Activated CD4-positive, alpha-beta memory T cell treated with anti-CD3 and anti-CD28 coated beads for 36 hours (primary cell): ENCODE results near the gene COL1A2. TPM values are rescaled to one million over a fixed set of nuclear protein-coding genes. Genes with fewer than 3 reads are reported as not detected.

ENCODE experiments used
- CTCF ChIA-PET: fragments of 350-600 bp; sonication (Branson Sonifier 250); formaldehyde crosslinking; loops from one replicate; lab custom pipeline; 2021; ENCODE audit warnings: antibody characterized with exemption, inconsistent platforms; lab: Charles Lee
- POLR2A ChIA-PET: fragments of 350-600 bp; sonication (Branson Sonifier 250); formaldehyde crosslinking; loops from one replicate; lab custom pipeline; 2021; ENCODE audit warnings: antibody characterized with exemption; lab: Charles Lee
- DNase-seq: peaks from one replicate; pipeline ENCODE4 v3.0.0-alpha.2; 2020
- H3K27ac Mint-ChIP-seq: one replicate; pipeline ENCODE4 v1.8.0; 2021; ENCODE audit warnings: mixed read lengths
- H3K27me3 Mint-ChIP-seq: one replicate; pipeline ENCODE4 v1.8.0; 2021; ENCODE audit warnings: mixed read lengths
- H3K36me3 Mint-ChIP-seq: one replicate; pipeline ENCODE4 v1.8.0; 2021; ENCODE audit warnings: mixed read lengths
- H3K4me1 Mint-ChIP-seq: one replicate; pipeline ENCODE4 v1.8.0; 2021; ENCODE audit warnings: low read depth, mixed read lengths
- H3K4me3 Mint-ChIP-seq: one replicate; pipeline ENCODE4 v1.8.0; 2021; ENCODE audit warnings: mild to moderate bottlenecking, mixed read lengths
- H3K9me3 Mint-ChIP-seq: one replicate; pipeline ENCODE4 v1.8.0; 2021; ENCODE audit warnings: mixed read lengths
- intact Hi-C: fragments of 100-400 bp; cut with micrococcal nuclease; formaldehyde crosslinking; loops from one replicate; pipeline ENCODE4 v1.15.1; 2023
- total RNA-seq, 2 experiments: library from RNA; stranded (reverse); gene quantifications; one replicate each; pipeline ENCODE4 v1.2.3, GENCODE V29; 2021

Gene COL1A2
- total RNA-seq, 2 experiments from 2014 or later: not detected

- H3K4me3 Mint-ChIP-seq: no peak overlapping the region
- H3K27ac Mint-ChIP-seq: no peak overlapping the region
- intact Hi-C loops: no loop called here
- CTCF ChIA-PET: no interaction called here
- no peaks in the 10 kb centered on the region for H3K27me3 Mint-ChIP-seq
- H3K4me1 Mint-ChIP-seq: no peaks in the 10 kb centered on the region
- no peaks in the 10 kb centered on the region for H3K36me3 Mint-ChIP-seq
- DNase-seq: no peak
- no peaks in the 10 kb centered on the region for H3K9me3 Mint-ChIP-seq
- POLR2A ChIA-PET: no interaction called here
Measured at GRCh38 chr7:94417306-94417705, 22.6 kb downstream of the COL1A2 start.

GRCh38 chr7:94417901-94418300 is 23.2 kb downstream of the COL1A2 start:
- intact Hi-C loops: no loop called here
- POLR2A ChIA-PET: no interaction called here
- Mint-ChIP-seq H3K27ac (no peak overlapping the region), H3K27me3 (peaks cover 2% of the 10 kb centered on the region), H3K4me1 (no peaks in the 10 kb centered on the region), H3K36me3 (no peaks in the 10 kb centered on the region), H3K4me3 (no peak overlapping the region), H3K9me3 (no peaks in the 10 kb centered on the region)
- CTCF ChIA-PET: no interaction called here
- no peak for DNase-seq

GRCh38 chr7:94418851-94419250 is 24.2 kb downstream of the COL1A2 start:
- Mint-ChIP-seq H3K4me1 (no peaks in the 10 kb centered on the region), H3K4me3 (no peak overlapping the region), H3K27me3 (peaks cover 4% of the 10 kb centered on the region), H3K27ac (no peak overlapping the region), H3K36me3 (no peaks in the 10 kb centered on the region), H3K9me3 (no peaks in the 10 kb centered on the region)
- POLR2A ChIA-PET: no interaction called here
- intact Hi-C loops: no loop called here
- CTCF ChIA-PET: no interaction called here
- no peak for DNase-seq

GRCh38 chr7:94420328-94420727 is 25.6 kb downstream of the COL1A2 start:
- ChIA-PET POLR2A (no interaction called here), CTCF (no interaction called here)
- Mint-ChIP-seq H3K27me3 (peaks cover 5% of the 10 kb centered on the region), H3K4me1 (no peaks in the 10 kb centered on the region), H3K4me3 (no peak overlapping the region), H3K27ac (no peak overlapping the region), H3K36me3 (no peaks in the 10 kb centered on the region), H3K9me3 (no peaks in the 10 kb centered on the region)
- intact Hi-C loops: no loop called here
- DNase-seq: no peak

DNA sequence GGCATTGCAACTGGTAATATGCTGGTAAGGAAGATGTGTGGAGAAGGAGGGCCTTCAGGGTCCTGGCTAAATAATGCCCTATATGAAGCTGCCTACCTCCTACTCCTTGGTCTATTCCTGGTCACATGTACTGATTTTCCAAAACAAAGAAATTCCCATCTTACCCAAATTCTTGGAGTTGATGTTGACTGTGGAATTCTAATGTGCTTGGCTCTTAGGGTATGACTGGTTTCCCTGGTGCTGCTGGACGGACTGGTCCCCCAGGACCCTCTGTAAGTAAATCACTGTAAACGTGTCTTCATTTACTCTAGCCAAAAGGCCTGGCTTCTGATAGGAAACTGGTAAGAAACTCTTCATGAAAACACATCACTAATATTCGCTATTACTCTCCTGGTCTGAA is 27.0 kb downstream of the COL1A2 start:
- H3K4me3 Mint-ChIP-seq: no peak overlapping the region
- no peaks in the 10 kb centered on the region for H3K9me3 Mint-ChIP-seq
- no peak for DNase-seq
- intact Hi-C loops: no loop called here
- ChIA-PET POLR2A (no interaction called here), CTCF (no interaction called here)
- peaks cover 5% of the 10 kb centered on the region for H3K27me3 Mint-ChIP-seq
- no peaks in the 10 kb centered on the region for H3K4me1 Mint-ChIP-seq
- H3K36me3 Mint-ChIP-seq: no peaks in the 10 kb centered on the region
- no peak overlapping the region for H3K27ac Mint-ChIP-seq

DNA sequence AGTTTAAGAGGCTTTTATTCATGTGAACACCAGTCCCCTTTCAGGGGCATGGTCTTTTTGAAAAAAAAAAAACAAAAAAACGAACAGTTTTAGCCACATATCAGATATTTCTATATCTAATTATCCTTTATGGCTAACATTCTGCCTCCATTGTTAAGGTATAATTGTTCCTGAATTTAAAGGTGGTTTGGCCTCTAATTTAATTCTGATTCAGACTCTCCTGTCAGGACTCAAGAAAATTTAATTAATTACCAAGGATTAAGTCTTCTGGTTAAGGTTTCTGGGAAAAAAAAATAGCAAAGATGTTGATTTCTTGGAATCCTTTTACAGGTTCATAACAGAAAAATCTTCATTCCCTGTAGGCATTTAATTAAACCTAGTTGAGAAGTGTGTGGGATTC is 27.4 kb downstream of the COL1A2 start:
- no peak overlapping the region for H3K27ac Mint-ChIP-seq
- intact Hi-C loops: no loop called here
- H3K27me3 Mint-ChIP-seq: peaks cover 5% of the 10 kb centered on the region
- no peaks in the 10 kb centered on the region for H3K36me3 Mint-ChIP-seq
- no peaks in the 10 kb centered on the region for H3K4me1 Mint-ChIP-seq
- H3K4me3 Mint-ChIP-seq: no peak overlapping the region
- ChIA-PET POLR2A (no interaction called here), CTCF (no interaction called here)
- no peaks in the 10 kb centered on the region for H3K9me3 Mint-ChIP-seq
- DNase-seq: no peak

DNA sequence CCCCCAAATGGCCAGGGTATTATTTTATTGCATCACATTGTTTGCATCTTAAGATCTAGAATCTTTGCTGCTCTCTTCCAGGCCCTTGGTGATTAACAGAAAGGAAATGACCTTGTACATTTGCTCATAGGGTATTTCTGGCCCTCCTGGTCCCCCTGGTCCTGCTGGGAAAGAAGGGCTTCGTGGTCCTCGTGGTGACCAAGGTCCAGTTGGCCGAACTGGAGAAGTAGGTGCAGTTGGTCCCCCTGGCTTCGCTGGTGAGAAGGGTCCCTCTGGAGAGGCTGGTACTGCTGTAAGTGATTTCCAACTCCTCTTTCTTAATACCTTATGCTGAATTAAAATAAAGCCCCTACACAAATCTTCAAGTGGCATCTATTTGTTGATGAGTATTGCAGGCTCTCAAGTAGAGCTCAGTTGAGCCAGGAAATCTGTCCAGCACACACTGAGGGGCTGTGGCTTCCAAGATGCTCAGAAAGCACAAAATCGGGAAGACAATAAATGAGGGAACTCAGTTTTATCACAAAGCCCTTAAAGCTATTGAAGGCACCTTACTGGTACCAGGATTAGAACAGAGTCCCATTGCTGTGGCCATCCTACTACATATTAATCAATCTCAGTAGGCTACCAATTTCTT is 28.2 kb downstream of the COL1A2 start:
- Mint-ChIP-seq H3K4me3 (no peak overlapping the region), H3K36me3 (no peaks in the 10 kb centered on the region), H3K9me3 (no peaks in the 10 kb centered on the region), H3K27me3 (peaks cover 5% of the 10 kb centered on the region), H3K4me1 (no peaks in the 10 kb centered on the region), H3K27ac (no peak overlapping the region)
- no peak for DNase-seq
- intact Hi-C loops: no loop called here
- ChIA-PET CTCF (no interaction called here), POLR2A (no interaction called here)

GRCh38 chr7:94423863-94424735 is 29.4 kb downstream of the COL1A2 start:
- no peaks in the 10 kb centered on the region for H3K36me3 Mint-ChIP-seq
- intact Hi-C loops: no loop called here
- H3K4me3 Mint-ChIP-seq: no peak overlapping the region
- H3K4me1 Mint-ChIP-seq: no peaks in the 10 kb centered on the region
- DNase-seq: no peak
- H3K9me3 Mint-ChIP-seq: no peaks in the 10 kb centered on the region
- no peak overlapping the region for H3K27ac Mint-ChIP-seq
- ChIA-PET CTCF (interaction anchor here (1.4 kb wide), 1 partner anchor 12 kb away, joined by 3 read pairs; no protein-coding TSS in a partner anchor), POLR2A (no interaction called here)
- H3K27me3 Mint-ChIP-seq: peaks cover 5% of the 10 kb centered on the region

- DNase-seq: no peak
- ChIA-PET CTCF (interaction anchor here (1.6 kb wide), 1 partner anchor 10 kb away, joined by 5 read pairs; no protein-coding TSS in a partner anchor), POLR2A (no interaction called here)
- Mint-ChIP-seq H3K27ac (no peak overlapping the region), H3K4me1 (no peaks in the 10 kb centered on the region), H3K9me3 (no peaks in the 10 kb centered on the region), H3K27me3 (peaks cover 8% of the 10 kb centered on the region), H3K36me3 (no peaks in the 10 kb centered on the region), H3K4me3 (no peak overlapping the region)
- intact Hi-C loops: no loop called here
Measured at GRCh38 chr7:94425546-94425945, 30.9 kb downstream of the COL1A2 start.

- H3K4me3 Mint-ChIP-seq: no peak overlapping the region
- CTCF ChIA-PET: interaction anchor here (0.9 kb wide), 1 partner anchor 9 kb away, joined by 3 read pairs; no protein-coding TSS in a partner anchor
- intact Hi-C loops: no loop called here
- no peak for DNase-seq
- no peaks in the 10 kb centered on the region for H3K9me3 Mint-ChIP-seq
- H3K36me3 Mint-ChIP-seq: no peaks in the 10 kb centered on the region
- H3K4me1 Mint-ChIP-seq: no peaks in the 10 kb centered on the region
- H3K27ac Mint-ChIP-seq: no peak overlapping the region
- POLR2A ChIA-PET: no interaction called here
- peaks cover 8% of the 10 kb centered on the region for H3K27me3 Mint-ChIP-seq
Measured at GRCh38 chr7:94426980-94427875, 32.5 kb downstream of the COL1A2 start.

DNA sequence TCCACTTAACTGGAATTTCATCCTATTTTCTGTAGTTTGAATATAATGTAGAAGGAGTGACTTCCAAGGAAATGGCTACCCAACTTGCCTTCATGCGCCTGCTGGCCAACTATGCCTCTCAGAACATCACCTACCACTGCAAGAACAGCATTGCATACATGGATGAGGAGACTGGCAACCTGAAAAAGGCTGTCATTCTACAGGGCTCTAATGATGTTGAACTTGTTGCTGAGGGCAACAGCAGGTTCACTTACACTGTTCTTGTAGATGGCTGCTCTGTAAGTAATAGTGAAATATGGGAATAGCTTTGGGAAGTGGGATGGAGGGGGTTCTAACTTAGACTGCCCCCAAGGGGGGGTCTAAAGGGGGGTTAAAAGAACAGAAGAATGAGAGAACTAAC is 34.5 kb downstream of the COL1A2 start:
- DNase-seq: no peak
- intact Hi-C loops: no loop called here
- Mint-ChIP-seq H3K4me1 (no peaks in the 10 kb centered on the region), H3K9me3 (no peaks in the 10 kb centered on the region), H3K36me3 (no peaks in the 10 kb centered on the region), H3K27ac (no peak overlapping the region), H3K4me3 (no peak overlapping the region), H3K27me3 (peaks cover 2% of the 10 kb centered on the region)
- POLR2A ChIA-PET: no interaction called here
- CTCF ChIA-PET: interaction anchor here (0.7 kb wide), 1 partner anchor 44 kb away, joined by 3 read pairs; no protein-coding TSS in a partner anchor

- Mint-ChIP-seq H3K27ac (no peak overlapping the region), H3K27me3 (peaks cover 7% of the 10 kb centered on the region), H3K4me1 (no peaks in the 10 kb centered on the region), H3K4me3 (no peak overlapping the region), H3K36me3 (no peaks in the 10 kb centered on the region), H3K9me3 (no peaks in the 10 kb centered on the region)
- ChIA-PET CTCF (no interaction called here), POLR2A (no interaction called here)
- no peak for DNase-seq
- intact Hi-C loops: no loop called here
Measured at GRCh38 chr7:94431176-94431575, 36.5 kb downstream of the COL1A2 start.
